HT-29 (cell line): Measurements from ENCODE around the gene CDK14. TPM values are rescaled to one million over a fixed set of nuclear protein-coding genes. Genes with fewer than 3 reads are reported as not detected.
"Not testable (repeated sequence)": the region's sequence is repeated elsewhere in the genome, so short reads cannot be mapped to it uniquely, and the experiment has no call there.

Experiments
- DNase-seq: peaks from one replicate; pipeline ENCODE4 v3.0.0-alpha.2; 2015; ENCODE audit warnings: low spot score
- total RNA-seq: library from RNA; depleted of rRNA; stranded (reverse); fragments of >200 nt; shearing (Covaris generic); gene quantifications from 2 replicates; pipeline ENCODE4 v1.2.3, GENCODE V29; 2014

The CDK14 gene
- total RNA-seq, 1 experiment from 2014 or later: 0.61 TPM

DNA sequence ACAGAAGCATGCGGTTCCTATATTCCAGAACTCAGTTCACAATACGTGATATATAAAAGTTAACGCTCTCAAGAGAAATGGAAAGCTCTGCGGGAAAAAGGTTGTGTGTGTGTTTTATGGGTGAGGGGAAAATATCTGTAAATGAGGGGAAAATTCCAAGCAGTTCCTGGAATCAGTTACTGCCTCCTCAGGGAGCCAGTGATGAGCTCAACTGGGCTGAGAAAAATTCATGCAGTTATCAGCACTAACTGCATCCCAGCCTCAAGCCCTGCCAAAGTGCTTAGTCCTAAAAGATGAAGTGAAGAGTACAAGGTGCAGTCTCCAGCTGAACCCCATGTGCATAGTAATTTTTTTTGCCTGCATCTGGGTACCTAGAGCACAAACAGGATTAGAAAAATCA, 191.9 kb downstream of the CDK14 start:
- DNase-seq: no peak

DNA sequence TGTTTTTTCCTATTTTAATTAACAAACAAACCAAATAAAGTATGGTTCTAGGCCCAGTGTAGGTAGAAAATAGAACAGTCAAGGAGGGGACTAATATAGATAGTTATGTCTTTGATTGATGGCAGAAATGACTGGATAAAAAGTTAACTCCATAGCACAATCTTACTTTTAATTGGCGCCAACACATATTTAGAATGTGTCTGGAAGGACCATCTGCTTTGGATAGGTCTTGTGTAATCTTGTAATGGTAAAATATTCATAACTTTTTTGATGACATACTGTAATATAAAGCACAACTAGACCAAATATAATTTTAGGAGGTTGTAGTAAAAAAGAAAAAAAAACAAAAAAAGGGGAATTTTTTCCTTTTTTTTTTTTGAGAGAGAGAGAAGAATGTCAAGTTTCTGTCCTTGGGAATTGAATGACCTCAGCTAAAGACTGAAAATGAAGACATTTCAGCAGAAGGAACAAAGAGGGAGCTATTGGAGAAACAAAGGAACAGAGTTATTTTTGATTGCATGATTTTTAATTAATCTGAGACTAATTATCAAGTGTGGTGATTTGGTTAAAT, 193.7 kb downstream of the CDK14 start:
- no peak for DNase-seq

DNA sequence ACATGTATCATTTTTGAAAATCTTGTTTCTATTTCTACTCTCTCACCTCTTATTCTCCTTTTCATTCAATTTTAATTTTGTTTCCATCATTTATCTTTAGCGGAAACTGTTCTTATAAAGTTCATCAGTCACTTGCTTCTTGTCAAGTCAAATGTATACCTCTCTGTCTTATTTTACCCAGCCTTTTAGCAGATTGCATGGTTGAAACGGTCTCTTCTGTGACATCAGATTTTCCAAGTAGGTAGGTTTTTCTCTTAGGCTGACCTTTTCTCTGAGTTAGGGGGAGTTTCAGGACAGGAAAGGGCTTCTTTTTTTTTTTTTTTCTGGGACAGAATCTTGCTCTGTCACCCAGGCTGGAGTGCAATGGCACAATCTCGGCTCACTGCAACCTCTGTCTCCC, 195.5 kb downstream of the CDK14 start:
- no peak for DNase-seq

GRCh38 chr7:90792301-90792700, 196.2 kb downstream of the CDK14 start:
- no peak for DNase-seq

DNA sequence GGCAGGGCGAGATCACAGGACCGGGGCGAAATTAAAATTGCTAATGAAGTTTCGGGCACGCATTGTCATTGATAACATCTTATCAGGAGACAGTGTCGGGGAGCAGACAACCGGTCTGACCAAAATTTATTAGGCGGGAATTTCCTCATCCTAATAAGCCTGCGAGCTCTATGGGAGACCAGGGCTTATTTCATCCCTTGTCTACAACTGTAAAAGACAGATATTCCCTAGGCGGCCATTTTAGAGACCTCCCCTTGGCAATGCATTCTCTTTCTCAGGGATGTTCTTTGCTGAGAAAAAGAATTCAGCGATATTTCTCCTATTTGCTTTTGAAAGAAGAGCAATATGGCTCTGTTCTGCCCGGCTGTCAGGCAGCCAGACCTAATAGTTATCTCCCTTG, 198.1 kb downstream of the CDK14 start:
- not testable (repeated sequence) for DNase-seq

DNA sequence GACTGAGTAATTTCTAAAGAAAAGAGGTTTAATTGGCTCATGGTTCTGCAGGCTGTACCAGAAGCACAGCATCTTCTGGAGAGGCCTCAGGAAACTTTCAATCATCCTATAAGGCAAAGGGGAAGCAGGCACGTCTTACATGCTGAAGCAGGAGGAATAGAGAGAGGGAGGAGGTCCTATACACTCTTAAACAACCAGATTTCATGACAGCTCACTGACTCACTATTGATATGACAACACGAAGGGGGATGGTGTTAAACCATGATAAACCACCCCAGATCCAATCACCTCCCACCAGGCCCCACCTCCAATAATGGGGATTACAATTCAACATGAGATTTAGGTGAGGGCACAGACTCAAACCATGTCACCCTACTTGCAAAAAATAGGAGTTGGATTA, 201.5 kb downstream of the CDK14 start:
- DNase-seq: no peak

DNA sequence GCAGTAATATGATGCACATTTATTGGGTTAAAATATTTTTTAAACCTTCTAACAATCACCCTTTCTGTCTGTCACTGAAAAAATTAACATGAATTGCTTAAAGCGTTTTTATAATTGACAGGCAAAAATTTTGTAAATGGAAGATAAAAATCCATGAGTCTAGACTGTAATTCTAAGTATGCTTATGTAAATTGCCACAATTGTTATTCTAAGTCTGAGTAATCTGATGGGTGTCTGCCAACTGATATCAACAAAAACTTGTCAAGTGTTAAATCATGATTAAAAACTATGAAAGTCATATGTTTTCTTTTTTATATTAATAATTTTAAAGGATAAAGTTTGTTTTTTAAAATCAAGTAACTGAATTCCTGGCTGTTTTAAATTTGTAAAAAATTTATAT, 208.2 kb downstream of the CDK14 start:
- no peak for DNase-seq

DNA sequence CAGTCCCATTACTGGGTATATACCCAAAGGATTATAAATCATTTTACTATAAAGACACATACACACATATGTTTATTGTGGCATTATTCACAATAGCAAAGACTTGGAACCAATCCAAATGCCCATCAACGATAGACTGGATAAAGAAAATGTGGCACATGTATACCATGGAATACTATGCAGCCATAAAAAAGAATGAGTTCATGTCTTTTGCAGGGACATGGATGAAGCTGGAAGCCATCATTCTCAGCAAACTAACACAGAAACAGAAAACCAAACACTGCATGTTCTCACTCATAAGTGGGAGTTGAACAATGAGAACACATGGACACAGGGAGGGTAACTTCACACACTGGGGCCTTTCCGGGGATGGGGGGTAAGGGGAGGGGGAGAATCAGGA, 219.4 kb downstream of the CDK14 start:
- DNase-seq: not testable (repeated sequence)

DNA sequence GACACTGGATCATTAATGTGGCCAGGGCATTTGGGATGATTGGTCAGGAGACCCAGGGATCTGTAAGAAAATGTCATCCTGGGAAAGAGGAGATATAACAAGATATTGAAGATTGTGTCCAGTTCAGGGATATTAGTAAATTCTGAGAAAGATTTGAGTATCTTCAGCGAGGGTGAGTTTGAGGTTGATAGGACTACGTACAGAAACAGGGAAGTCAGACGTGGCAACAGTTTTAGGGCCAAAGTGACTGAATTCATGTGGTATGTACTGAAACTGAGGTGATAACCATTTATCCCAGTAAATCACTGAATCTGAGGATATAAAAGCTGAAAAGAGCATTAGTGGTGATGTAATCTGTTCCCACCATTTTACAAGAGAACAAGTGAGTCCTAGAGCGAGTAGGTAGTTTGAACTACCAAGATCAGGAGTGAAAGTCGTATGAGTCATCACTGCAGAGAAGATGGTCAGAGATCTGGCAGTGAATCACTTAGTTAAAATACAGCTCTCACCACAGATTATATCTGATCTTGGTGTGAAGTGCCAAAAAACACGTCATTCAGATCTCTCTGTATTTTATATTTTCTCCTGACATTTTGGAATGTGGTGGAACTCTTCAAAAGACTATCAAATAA, 220.5 kb downstream of the CDK14 start:
- peak; percentile 50 for DNase-seq

GRCh38 chr7:90817151-90817550, 221.0 kb downstream of the CDK14 start:
- DNase-seq: no peak

GRCh38 chr7:90817846-90818245, 221.7 kb downstream of the CDK14 start:
- DNase-seq: no peak

- no peak for DNase-seq
These were observed 222.2 kb downstream of the CDK14 start for GRCh38 chr7:90818341-90818740.

DNA sequence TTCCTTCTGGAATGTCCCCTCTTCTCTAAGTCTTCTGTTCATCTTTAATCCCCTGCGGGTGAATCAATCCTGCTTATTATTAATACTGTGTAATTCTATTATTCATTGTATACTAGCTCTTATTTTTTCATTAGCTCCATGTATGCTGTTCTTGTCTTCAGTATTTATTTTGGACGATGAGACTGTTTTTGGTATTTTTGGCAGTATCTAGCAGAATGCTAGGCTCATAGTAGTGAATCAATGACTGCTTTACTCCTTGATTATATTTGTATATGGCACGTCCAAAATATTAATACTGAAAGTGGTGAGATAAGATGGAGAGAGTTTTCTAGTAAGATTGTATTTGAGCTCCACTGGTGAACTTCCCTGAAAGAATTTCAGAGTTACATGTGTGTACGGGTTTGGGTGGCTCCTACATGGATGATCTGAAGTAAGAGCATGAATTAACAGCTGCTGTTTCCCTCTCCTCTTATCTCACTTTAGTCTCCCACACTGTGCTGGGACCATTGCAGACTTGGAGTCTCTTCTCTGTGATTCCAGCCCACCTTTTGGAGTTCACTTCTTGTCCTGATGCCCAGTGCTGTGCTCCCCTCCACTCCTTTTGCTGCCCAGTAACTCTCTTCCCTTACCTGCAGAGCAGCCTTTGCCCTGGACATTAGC, 226.0 kb downstream of the CDK14 start:
- DNase-seq: no peak

- no peak for DNase-seq
These were observed 228.5 kb downstream of the CDK14 start for GRCh38 chr7:90824386-90825307.

GRCh38 chr7:90825779-90826178, 229.7 kb downstream of the CDK14 start:
- DNase-seq: no peak

- DNase-seq: no peak
These were observed 232.5 kb downstream of the CDK14 start for GRCh38 chr7:90828601-90829000.

- DNase-seq: no peak
These were observed 234.2 kb downstream of the CDK14 start for GRCh38 chr7:90830308-90830707.

DNA sequence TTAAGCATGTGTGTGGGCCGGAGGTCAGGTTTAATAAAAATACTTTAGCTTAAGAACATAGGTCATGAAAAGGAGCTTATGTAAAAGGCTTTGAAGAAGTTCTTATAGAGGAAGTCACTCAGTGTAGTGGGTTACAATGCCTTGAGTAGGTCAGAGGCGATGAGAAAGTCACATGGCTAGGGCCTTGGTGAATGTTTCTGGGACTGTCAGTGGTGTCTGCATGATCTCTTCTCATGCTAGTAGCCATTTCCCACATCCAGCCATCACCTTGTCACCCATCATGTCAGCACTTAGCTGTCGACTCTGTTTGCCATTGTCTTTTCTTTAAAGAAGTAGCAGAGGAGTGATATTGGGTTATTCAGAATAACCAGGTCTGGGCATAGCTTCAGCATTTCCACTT, 236.6 kb downstream of the CDK14 start:
- DNase-seq: no peak

- no peak for DNase-seq
These were observed 237.3 kb downstream of the CDK14 start for GRCh38 chr7:90833443-90833842.

DNA sequence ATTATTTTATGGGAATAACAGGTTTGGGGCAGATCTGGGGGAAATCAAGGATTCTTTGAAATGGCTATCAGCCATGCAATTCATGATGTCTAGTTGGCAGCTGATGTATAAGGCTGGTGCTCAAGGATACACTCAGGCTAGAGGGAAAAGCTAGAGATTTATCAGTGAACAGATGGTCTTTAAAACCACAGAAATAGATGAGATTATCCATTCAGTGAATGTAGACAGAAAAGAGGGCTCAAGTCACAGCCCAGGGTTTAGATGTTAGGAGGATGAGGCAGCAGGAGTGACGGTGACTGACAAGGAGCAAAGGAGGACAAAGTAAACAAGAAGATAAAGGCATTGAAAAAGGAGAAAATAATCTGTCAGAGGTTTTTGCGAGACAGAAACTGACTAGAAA, 238.7 kb downstream of the CDK14 start:
- no peak for DNase-seq

- DNase-seq: no peak
These were observed 239.7 kb downstream of the CDK14 start for GRCh38 chr7:90835861-90836260.

DNA sequence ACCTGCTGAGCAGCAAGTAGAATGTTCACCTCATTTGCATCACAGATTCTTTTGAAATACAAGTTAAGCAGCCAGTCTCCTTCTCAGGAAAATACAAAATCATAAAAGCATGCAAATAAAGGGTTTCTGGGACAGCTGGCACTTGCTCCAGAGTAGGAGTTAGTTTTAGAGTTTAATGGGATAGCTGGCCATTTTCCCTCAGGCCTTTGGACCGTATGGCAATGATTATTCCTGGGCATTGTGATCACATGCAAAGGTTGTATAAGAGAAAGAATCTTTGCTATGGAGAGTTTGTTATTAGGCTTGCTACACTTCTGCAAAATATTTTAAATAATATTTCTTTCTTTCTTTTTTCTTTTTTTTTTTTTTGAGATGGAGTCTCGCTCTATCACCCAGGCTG, 240.8 kb downstream of the CDK14 start:
- DNase-seq: no peak
